NOMO-1 treated with DMSO at 0.1 percent for 48 hours (cell line): Measurements from ENCODE around the gene NHSL2.

Experiments
- DNase-seq: peaks from one replicate; lab custom pipeline; 2025; ENCODE audit not compliant: unreplicated experiment; lab: John Stamatoyannopoulos, UW

NHSL2 gene

GRCh38 chrX:72102126-72102525, 191.5 kb downstream of the NHSL2 start:
- DNase-seq, result no peak

DNA sequence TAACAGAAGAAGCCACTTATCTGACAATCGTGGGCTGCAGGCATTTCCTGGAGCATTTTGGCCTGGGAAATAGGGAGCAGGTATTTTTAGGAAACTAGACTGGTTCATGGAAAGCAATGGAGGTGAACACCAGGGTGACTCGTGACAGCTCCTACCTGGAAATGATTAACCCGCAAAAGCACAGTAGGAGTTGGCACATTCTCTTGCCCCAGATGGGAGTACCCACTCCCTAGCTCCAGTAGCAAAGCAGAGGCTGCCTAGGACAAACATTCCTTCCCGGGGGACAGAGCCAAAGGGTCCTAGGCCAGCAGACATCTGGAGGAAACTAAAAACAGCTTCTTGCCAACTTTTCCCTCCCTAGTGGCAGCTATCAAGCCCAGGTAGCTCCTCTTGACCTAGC, 192.1 kb downstream of the NHSL2 start:
- no peak for DNase-seq

- no peak for DNase-seq
Observed at GRCh38 chrX:72105436-72105835, 194.8 kb downstream of the NHSL2 start.

DNA sequence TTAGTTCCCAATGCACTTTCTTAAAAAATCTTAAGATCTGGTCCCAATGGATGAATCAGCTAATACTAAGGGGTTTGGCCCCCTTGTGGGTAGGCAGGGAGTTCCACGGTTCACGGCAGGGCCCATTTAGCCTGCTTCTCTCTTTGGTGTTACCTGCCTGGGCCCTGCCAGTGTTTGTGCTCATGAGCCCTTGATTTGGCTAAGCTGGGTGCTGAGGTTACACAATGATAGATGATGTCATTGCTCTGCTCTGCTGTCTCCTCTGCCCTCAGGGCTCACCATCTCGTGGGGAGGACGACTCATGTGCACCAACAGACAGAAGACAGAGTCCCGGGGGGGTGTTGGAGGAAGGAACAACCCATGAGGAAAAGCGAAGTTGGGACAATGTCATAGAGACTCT, 196.7 kb downstream of the NHSL2 start:
- DNase-seq, result no peak

DNA sequence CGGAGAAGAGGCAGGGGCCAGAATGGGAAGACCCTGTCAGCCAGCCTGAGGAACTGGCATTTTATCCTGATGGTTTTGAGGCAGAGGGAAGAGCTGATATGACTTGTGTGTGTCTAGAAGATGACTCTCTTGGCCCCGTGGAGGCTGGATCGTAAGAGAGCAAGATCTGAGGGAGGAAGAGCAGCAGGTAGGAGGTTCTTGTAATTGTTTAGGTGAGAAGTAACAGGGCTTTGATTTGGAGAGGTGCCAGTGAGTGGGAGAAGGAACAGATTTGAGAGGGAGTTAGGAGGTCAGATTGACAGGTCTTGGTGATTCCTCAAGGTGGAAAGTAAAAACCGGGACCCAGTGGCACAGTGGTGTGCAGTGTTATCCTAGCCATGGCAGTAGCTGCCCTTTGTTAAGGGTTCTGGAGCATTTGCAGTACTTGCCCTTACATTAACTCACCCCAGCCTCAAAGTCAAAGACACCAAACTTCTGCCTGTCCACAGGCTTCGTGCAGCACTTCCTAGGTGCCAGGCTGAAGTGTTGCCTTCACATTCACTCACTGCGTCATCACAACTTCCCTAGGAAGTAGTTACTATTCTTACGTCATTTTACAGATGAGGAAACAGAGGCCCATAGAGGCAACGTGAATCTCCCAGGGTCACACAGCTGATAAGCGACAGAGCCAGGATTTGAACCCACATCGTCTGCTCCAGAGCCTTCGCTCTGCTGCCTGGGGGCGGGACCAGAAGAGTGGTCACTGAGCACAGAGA, 197.4 kb downstream of the NHSL2 start:
- no peak for DNase-seq

DNA sequence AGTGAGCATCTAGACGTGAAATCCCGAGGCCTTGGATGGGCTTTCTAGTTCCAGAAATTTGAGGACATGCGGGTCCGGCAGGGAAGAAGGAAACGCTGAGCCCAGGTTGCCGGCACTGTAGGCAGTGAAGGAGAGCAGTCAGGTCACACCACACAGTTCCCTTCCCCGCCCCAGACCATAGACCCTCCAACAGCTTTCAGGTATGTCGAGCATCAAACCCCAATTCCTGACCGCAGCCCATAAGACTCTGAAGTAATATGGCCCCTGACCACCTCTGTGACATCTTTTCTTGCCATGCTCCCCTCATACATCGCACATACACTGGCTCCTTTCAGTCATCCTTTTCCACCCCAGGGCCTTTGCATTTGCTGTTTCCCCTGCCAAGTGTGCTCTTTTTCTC, 198.0 kb downstream of the NHSL2 start:
- no peak for DNase-seq

DNA sequence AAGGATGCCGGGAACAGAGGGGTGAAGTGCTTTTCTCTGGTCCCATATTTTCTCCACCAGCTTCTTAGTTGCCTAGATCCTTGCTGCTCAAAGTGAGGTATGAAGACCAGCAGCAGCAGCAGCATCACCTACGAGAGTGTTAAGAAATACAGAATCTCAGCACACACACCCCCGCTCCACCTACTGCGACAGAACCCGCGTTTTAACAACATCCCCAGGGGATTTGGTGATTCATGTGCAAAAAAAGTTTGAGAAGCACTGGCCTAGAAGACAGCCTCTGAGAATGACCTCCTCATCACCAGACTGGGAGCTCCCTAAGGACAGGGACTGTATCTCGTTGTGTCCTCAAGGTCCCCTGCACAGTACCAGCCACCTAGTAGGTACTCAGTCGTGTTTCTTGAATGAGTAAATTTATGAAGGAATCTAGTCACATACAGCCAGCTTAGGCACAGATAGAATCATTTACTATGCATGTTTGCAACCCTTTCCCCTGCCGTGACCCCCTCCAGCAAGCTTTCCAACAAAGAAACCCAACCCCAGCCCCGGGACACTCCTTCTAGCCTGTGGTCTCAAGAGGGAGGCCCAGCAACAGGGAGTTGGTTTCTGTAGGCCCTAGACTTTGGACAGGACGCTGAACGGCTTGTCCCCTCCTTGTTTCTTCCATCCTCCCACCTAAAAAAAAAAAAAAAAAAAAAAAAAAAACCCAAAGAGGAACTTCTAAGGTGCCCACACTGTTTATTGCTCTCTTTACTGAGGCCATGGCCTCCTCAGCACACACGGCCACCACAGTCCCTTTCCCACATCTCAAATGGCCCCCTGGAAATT, 199.6 kb downstream of the NHSL2 start:
- DNase-seq, result peak; percentile 14

GRCh38 chrX:72110876-72111708, 200.4 kb downstream of the NHSL2 start:
- DNase-seq, result no peak

- no peak for DNase-seq
Observed at GRCh38 chrX:72113461-72113860, 202.8 kb downstream of the NHSL2 start.

- DNase-seq, result no peak
Observed at GRCh38 chrX:72114306-72114705, 203.7 kb downstream of the NHSL2 start.

DNA sequence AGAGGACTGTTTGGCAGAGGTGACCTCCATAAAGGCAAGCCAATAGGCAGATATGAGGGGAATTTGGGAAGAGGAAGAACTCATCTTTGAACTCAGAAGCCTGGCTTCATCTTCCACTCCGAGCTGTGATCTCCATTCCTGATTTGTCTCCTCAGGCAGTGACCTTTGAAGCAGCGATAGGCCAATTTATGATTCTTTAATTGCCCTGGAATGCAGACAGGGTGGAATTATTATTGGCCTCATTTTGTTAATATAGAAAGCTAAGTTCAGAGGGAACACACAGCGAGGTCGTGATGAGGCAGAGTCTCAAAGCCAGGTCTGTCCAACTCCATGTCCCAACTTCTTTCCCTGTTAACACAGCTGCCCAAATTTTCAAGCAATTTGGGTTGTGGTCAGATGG, 204.2 kb downstream of the NHSL2 start:
- DNase-seq, result no peak

DNA sequence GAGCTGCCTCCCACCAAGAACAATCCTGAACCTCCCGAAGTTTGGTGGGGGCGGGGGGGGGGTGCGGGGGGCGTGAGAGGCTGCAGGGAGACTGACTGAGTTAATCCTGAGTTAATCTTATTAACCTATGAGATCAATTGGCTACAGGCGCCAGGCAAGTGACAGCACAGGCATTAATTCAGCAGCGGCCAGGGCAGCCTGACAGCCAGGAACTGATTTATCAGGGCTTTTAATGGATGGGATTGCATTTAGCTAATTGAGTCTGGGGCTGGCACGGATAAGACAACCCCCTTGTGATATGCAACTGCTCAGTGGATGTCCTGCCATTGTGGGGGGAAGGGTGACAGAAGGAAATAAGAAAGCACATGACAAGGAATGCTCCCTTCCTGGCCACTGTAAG, 204.7 kb downstream of the NHSL2 start:
- DNase-seq, result no peak

DNA sequence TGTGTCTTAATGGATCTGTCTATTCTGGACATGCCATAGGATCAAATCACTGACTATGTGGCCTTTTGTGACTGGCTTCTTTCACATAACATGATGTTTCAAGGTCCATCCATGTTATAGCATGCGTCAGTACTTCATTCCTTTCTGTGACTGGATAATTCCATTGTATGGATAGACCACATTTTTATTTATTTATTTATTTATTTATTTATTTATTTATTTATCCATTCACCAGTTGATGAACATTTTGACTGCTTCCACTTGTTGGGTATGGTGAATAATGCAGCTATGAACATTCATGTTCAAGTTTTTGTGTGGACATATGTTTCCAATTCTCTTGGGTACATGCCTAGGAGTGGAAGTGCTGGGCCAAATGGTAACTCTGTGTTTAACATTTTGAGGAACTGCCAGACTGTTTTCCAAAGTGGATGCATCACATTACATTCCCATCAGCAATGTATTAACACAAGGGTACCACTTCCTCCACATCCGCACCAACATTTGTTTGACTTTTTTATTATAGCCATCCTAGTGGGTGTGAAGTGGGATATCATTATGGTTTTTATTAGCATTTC, 207.1 kb downstream of the NHSL2 start:
- DNase-seq, result no peak

DNA sequence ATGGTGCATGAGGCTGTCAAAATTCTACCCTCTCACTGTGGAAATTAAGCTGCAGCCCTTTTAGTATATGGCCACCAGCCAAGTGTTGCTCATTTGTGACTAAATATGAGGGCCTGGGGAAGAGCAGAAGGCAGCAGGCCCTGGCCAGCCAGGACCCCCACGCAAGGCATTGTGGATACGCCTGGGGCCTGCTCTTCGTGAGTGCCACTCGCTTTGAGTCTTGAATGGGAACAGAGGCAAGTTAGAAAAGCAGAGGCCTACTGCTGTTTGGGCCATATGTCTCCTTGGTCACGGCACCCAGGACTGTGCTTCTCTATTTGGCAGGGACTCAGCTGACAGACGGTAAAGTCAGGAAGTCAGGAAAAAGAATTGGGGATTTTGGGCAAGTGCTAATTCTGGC, 210.2 kb downstream of the NHSL2 start:
- no peak for DNase-seq

- DNase-seq, result peak; percentile 69
Observed at GRCh38 chrX:72121383-72121782, 210.7 kb downstream of the NHSL2 start.

- no peak for DNase-seq
Observed at GRCh38 chrX:72122621-72123337, 212.1 kb downstream of the NHSL2 start.

GRCh38 chrX:72123471-72124185, 213.0 kb downstream of the NHSL2 start:
- DNase-seq, result peak; percentile 51

GRCh38 chrX:72124540-72125201, 214.0 kb downstream of the NHSL2 start:
- DNase-seq, result no peak

DNA sequence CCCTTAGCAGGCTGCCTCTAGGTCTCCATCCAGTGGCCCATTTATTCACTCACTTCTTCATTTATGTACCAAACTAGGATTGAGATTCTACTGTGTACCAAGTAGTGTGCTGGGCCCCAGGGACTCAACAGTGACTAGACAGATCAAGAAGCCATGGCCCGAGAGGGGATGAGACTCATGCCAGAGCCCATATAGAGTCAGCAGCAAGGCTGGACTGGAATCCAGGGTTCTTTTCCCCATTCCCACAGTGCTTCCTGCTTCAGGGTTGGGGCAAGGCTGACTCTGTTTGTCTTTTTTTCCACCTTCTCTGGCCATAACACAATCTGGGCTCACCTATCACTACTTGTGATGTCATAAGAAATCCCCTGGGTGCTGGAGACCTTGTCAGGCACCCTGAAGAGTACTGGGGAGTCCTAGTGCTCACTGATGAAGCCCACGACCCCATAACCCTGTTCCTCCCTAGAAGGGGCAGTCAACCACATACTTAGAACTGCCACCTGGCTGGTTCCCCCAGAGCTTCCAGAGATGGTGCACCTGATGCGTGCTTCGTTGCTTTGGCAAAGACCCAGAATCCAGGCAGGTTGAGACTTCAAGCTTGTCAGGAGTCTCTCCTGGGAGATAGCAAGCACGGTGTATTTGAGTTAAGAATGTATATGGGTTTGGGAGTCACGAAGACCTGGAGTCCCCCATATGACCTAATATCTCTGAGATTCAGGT, 214.8 kb downstream of the NHSL2 start:
- no peak for DNase-seq
